ENCODE results near the gene CASZ1. TPM values are rescaled to one million over a fixed set of nuclear protein-coding genes. Genes with fewer than 3 reads are reported as not detected.

CASZ1 gene
- total and polyA plus RNA-seq, 10 donors, result 0.73 to 14.5 (median 9.1) TPM

- DNase-seq, result no peak
- H3K27me3 ChIP-seq (replicated peaks in 1 of 7), result peaks cover 0 to 45% (median 0%) of the 10 kb centered on the region in 7 donors
- H3K4me3 ChIP-seq, result no peak overlapping the region
- H3K27ac ChIP-seq, result no peak overlapping the region
- H3K36me3 ChIP-seq, result no peaks in the 10 kb centered on the region
- TF ChIP-seq CTCF (IDR thresholded peaks at IDR 0.05 in 8 of 11, conservative IDR thresholded peaks at IDR 0.05 in 3 of 11) (no peak), POLR2A (IDR thresholded peaks at IDR 0.05) (no peak), POLR2AphosphoS5 (IDR thresholded peaks at IDR 0.05) (no peak)
- WGBS, 5 donors, result 83 to 91% (median 86%) methylated on average over 21 to 22 of the region's 22 CpGs
- intact Hi-C loops (cut with DNase I; ENCODE audit: low total_unique reads), result no loop called here
- no peaks in the 10 kb centered on the region for H3K9me3 ChIP-seq
- peaks cover 0 to 14% (median 8%) of the 10 kb centered on the region in 6 donors for H3K4me1 ChIP-seq
Measured at GRCh38 chr1:10714337-10715114, 81.9 kb downstream of the CASZ1 start.

GRCh38 chr1:10713614-10714013 is 82.8 kb downstream of the CASZ1 start:
- Histone ChIP-seq H3K27me3 (replicated peaks in 1 of 7) (peaks cover 0 to 52% (median 0%) of the 10 kb centered on the region in 7 donors), H3K9me3 (no peaks in the 10 kb centered on the region), H3K36me3 (no peaks in the 10 kb centered on the region), H3K27ac (no peak overlapping the region), H3K4me1 (peaks cover 0 to 14% (median 8%) of the 10 kb centered on the region in 6 donors), H3K4me3 (no peak overlapping the region)
- WGBS, 5 donors, result 83 to 91% (median 86%) methylated on average over 7 of the region's 7 CpGs
- no peak for DNase-seq
- intact Hi-C loops (cut with DNase I; ENCODE audit: low total_unique reads), result no loop called here
- TF ChIP-seq POLR2A (IDR thresholded peaks at IDR 0.05), result no peak
- TF ChIP-seq CTCF (IDR thresholded peaks at IDR 0.05 in 8 of 11, conservative IDR thresholded peaks at IDR 0.05 in 3 of 11), result no peak

- TF ChIP-seq POLR2AphosphoS5 (IDR thresholded peaks at IDR 0.05), result no peak
- no peak for TF ChIP-seq POLR2A (IDR thresholded peaks at IDR 0.05)
- no peak for TF ChIP-seq CTCF (IDR thresholded peaks at IDR 0.05 in 8 of 11, conservative IDR thresholded peaks at IDR 0.05 in 3 of 11)
- H3K27me3 ChIP-seq (replicated peaks in 1 of 7), result peaks cover 0 to 57% (median 0%) of the 10 kb centered on the region in 7 donors
- peaks cover 0 to 14% (median 8%) of the 10 kb centered on the region in 6 donors for H3K4me1 ChIP-seq
- 74 to 89% (median 77%) methylated on average over 24 to 25 of the region's 25 CpGs for WGBS, 5 donors
- no peak overlapping the region for H3K4me3 ChIP-seq
- DNase-seq, result no peak
- no peaks in the 10 kb centered on the region for H3K9me3 ChIP-seq
- intact Hi-C loops (cut with DNase I; ENCODE audit: low total_unique reads), result no loop called here
- no peak overlapping the region for H3K27ac ChIP-seq
- H3K36me3 ChIP-seq, result no peaks in the 10 kb centered on the region
Measured at GRCh38 chr1:10712568-10713362, 83.7 kb downstream of the CASZ1 start.

GRCh38 chr1:10710489-10710888 is 86.0 kb downstream of the CASZ1 start:
- H3K4me1 ChIP-seq, result no peaks in the 10 kb centered on the region
- H3K36me3 ChIP-seq, result no peaks in the 10 kb centered on the region
- no peak overlapping the region for H3K27ac ChIP-seq
- intact Hi-C loops (cut with DNase I; ENCODE audit: low total_unique reads), result no loop called here
- no peak for TF ChIP-seq POLR2AphosphoS5 (IDR thresholded peaks at IDR 0.05)
- TF ChIP-seq POLR2A (IDR thresholded peaks at IDR 0.05), result no peak
- TF ChIP-seq CTCF (IDR thresholded peaks at IDR 0.05 in 8 of 11, conservative IDR thresholded peaks at IDR 0.05 in 3 of 11), result no peak
- 86 to 99% (median 94%) methylated on average over 7 of the region's 7 CpGs for WGBS, 5 donors
- DNase-seq, result no peak
- H3K4me3 ChIP-seq, result no peak overlapping the region
- H3K9me3 ChIP-seq, result no peaks in the 10 kb centered on the region
- H3K27me3 ChIP-seq (replicated peaks in 1 of 7), result peaks cover 0 to 65% (median 0%) of the 10 kb centered on the region in 7 donors

Measured in spleen (tissue), 11 donors.